NCI-H345 treated with DMSO at 0.1 percent for 48 hours (cell line): Measurements from ENCODE around the gene EXOSC2.
"Not testable (repeated sequence)": the region's sequence is repeated elsewhere in the genome, so short reads cannot be mapped to it uniquely, and the experiment has no call there.

Experiments used
- DNase-seq: peaks from one replicate; lab custom pipeline; 2025; ENCODE audit not compliant: unreplicated experiment; lab: John Stamatoyannopoulos, UW

The EXOSC2 gene

DNA sequence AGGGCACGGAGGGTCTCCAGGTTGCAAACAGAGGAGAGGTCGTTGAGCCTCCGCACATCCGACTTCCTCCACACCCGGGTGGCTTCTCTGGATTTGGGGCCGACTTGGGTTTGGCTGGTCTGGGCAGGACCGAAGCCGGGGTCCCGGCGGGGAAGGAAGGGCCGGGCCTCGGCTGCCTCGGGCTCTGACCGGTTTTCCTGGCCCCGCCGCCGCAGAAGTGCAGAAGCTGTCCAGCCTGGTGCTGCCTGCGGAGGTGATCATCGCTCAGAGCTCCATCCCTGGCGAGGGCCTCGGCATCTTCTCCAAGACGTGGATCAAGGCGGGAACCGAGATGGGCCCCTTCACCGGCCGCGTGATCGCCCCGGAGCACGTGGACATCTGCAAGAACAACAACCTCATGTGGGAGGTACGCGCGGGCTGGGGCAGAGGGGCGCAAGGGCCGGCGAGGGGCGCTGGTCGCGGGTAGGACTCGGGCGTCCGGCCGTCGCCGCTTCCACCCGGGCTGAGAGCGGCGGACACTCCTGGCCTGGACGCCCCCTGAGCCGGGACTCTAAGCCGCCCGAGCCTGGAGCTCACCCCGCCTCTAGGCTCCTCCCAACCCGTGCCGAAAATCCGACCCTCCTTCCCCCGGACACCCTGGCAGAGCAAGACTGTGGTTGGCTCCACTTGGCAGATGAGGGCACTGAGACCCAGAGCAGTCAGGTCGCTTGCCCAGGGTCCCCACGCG lies 27.0 kb upstream of the EXOSC2 start:
- DNase-seq = no peak

DNA sequence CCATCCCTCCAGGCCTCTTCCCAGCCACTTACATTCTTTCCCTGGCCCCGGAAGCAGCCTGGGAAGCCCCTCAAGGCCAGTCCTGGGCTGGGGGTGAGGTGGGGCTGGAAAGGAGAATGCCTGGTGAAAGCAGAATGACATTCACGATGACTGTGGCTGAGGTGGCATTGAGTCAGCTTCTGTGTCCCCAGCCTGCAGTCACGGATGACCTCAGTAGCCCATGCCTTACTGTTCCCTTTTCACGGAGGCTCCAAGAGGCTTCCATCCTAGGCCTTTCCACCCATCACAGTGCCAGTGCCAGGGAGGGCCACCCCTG lies 26.5 kb upstream of the EXOSC2 start:
- DNase-seq = no peak

DNA sequence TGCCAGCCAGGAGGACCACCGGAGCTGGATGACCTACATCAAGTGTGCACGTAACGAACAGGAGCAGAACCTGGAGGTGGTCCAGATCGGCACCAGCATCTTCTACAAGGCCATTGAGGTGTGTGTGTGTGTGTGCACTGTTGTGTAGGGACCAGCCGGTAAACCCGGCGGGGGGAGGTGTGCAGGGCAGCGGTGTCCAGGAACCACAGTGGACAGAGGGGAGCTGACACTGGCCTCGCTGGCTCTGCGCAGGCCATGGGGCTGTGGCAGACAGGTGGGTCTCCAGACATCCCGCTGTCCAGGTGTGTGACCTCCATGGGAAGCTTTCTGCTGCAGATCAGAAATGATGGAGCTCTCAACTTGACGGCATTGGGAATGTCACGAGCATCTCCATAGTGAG lies 25.4 kb upstream of the EXOSC2 start:
- no peak for DNase-seq

DNA sequence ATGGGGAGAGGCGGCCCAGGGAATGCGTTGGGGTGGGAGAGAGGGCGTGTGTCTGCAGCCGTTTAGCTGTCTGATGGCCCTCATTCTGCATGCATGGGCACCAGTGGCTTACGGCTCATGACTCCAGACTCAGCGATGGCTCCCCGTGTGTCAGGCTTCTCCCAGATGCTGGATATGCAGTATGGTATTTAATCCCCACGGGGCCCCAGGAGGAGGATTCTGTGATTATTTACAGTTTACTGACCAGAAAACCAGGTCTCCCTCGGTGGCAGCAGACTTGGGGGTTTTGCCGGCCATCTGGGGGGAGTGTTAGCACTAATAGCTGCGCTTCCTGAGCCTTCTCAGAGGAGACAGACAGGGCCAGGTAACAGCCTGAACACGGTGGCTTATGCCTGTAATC lies 24.9 kb upstream of the EXOSC2 start:
- DNase-seq = no peak

DNA sequence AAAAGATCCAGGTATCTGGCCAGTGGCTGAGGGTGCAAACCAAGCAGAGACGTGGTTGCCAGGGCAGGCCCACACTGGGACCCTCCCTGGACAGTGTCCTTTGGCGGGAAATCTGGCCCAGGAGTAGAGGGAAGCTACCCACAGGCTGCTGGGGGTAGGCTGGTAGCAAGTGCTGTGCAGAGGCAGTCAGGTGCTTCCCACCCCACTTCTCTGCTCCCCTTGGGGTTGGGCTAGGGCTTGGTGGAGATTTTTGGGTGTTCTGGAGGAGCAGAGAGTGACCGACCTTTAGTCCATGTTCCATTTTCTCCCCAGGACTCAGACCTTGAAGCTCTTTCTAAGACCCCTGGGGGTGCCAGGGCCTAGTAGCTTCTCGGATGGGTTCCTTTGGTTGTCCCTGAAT lies 23.6 kb upstream of the EXOSC2 start:
- DNase-seq = no peak

DNA sequence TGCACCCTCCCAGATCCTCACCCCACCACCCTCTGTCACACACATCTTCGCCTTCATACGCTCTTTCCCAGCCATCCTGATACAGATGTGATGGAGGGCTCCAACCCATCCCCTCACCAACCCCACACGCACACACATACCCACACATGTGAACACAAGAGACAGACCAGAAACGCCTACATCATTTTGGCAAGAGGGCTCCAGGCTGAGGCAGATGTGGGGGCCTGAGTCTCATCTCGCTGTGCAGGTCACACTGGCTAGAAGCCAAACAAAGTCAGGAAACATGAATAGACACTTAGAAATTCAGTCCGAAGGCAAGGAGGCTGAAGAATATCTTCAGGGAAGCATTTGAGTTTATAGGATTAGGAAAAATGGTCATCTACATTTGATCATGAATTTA lies 22.9 kb upstream of the EXOSC2 start:
- DNase-seq = no peak

DNA sequence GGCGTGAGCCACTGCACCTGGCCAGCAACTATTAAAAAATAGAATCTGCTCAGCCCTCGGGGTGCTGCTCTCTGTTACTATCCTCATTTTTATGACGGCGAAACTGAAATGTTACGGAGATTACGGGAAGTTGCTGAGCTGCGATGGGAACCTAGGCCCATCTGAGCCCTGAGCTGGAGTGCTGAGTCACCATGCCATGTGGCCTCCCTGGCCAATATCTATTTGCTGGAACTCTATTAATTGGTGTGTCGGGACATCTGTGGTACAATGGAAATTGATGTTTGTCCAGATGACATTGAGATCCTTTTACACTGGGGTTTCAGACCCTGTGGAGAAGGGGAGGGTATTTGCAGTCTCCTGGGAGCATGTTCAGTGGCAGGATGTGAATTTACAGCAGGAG lies 21.1 kb upstream of the EXOSC2 start:
- DNase-seq = no peak

DNA sequence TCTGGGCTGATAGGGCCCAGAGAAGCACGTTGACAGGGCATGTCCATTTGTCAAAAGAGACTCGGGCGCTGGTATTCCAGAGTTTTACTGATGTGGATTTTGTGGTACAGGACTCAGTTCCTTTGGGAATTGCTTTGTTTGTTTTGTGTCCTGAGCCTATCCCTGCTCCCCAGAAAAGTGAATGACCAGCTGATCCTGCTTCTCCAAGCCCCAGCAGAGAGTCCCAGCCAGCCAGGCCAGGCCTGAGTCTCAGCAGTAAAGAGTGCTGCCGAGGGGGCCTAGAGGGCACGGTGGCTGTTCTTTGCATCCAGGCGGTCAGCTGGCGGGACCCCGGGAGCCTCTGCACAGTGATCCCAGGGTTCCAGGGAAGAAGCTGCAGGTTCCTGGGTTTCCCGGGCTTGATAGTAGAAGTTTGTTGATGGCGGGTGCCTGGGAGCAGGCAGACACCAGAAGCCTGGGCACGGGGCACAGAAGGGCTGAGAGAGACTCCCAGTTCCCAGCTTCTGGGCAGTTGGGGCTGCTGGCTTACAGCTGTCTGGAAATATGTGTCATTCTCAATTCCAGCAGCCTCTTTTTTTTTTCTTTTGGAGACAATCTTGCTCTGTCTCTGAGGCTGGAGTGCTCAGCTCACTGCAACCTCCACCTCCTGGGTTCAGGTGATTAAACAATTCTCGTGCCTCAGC lies 20.5 kb upstream of the EXOSC2 start:
- DNase-seq = no peak

DNA sequence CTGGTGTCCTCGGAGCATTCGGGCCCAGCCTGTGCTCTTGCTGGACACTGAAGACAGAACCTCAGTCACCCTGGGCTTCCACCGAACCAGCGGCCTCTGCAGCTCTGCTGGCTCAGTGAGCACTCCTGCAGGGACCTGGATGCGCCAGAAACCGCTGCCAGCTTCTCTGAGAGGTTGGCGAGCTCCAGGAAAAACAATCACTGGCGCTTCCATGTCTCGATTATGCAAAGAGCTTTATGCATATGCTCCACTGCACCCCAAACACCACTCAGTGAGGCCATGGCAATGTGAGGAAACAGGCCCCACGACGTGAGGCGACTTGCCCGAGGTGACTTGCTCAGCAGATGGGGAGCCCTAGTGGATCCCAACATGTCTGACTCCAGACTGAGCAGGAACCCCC lies 18.2 kb upstream of the EXOSC2 start:
- no peak for DNase-seq

DNA sequence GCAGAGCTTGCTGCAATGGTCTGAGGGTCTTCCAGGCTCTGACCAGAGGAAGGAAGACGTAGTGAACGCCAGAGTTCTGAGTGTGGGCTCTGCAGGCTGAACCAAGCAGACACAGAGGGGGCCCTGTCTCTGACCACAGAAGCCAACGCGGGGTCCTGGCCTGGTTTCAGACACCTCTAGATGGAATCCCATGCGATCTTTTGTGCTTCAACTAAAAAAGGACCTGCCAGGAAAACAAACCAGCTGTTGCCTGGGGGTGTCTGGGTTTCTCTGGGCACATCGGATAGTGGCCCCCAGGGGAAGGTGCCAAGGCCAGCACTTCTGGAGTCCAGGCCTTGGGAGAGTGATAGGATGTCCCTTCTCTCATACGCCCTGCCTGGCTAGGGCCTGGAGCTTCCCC lies 16.3 kb upstream of the EXOSC2 start:
- DNase-seq = no peak

DNA sequence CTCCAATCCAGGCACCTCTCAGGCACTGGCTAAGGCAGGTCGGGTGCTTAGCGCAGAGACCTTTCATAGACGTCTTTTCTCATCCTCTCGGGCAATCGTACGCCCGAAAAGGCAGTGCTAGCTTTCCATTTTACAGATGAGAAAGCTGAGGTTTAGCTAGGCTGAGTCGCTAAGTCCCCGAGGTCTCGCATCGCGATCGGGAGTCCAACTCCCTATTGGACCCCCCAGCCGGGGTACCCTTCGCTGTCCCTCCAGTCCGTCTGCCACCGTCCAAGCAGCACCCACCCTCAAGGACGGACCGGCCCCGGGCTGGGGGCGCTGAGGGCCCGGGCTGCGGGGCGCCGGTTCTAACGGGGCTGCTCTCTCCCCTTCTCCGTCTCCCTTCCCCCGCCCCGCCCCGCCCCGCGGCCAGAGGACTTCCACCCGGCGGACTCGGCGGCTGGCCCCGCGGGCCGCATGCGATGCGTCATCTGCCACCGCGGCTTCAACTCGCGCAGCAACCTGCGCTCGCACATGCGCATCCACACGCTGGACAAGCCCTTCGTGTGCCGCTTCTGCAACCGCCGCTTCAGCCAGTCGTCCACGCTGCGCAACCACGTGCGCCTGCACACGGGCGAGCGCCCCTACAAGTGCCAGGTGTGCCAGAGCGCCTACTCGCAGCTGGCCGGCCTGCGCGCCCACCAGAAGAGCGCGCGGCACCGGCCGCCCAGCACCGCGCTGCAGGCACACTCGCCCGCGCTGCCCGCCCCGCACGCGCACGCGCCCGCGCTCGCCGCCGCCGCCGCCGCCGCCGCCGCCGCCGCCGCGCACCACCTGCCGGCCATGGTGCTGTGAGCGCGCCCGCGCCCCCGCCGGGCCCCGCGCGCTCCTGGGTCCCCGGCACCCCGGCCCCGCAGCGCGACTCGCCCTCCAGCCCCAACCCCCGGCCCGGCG lies 12.5 kb upstream of the EXOSC2 start:
- DNase-seq = peak; percentile 34

DNA sequence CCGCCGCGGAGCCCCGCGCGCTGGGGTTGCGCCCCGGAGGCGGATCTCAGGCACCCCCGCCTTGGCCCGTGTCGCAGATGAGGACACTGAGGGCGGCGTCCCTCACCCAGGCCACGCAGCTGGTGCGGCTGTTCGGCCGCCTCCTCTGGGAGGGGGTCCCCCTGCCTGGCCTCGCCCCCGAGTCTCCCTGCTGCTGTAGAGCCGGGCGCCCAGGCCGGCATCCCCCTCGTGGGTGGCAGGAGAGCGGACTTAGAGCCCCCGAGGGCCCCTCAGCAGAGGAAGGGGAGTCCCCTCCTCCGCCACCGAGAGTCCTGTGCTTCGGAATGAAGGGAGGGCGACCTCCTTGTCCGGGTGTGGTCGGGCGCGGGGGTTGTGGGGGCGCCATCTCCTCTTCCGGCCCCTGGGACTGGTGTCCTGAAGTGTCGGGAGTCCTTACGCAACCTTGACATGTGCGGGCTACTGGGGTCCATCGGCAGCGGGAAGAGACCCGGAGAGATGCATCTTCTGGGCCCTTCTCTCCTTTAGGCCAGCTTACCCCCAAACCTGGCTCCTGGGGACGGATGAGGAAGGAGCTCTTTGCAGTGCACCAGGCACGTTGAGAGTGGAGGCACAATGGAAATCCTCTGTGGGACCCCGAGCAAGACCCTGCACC lies 11.7 kb upstream of the EXOSC2 start:
- DNase-seq = no peak

DNA sequence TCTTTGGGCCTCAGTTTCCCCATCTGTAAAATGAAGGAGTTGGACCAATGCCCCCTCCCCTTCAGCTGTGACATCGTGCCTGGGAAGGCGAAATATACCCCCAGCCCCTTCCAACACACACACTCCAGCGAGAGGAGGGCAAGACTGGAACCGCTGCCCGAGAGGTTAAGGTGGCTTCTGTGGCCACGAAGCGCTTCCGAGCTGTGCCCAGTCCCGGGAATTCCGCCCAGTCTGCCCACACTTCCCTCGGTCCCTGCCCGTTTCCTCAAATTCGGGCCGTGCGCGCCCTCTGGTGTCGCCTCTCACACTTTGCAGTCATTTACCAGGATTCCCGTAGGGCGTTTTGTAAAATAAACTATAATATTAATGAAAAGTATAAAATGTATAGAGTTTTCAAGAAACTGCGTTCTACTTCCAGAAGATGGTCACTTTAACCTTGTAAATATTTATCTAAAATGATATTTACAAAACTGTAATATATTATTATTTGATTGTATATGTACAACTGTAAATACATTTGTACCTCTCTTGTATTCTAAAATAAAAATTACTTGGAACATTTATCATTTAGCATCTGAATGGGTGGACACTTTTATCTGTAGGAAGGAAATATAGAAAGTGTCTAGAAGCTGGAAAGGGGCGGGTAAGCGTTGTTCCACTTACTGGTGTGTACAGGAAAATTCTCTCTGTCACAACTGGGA lies 11.0 kb upstream of the EXOSC2 start:
- DNase-seq = peak; percentile 67

DNA sequence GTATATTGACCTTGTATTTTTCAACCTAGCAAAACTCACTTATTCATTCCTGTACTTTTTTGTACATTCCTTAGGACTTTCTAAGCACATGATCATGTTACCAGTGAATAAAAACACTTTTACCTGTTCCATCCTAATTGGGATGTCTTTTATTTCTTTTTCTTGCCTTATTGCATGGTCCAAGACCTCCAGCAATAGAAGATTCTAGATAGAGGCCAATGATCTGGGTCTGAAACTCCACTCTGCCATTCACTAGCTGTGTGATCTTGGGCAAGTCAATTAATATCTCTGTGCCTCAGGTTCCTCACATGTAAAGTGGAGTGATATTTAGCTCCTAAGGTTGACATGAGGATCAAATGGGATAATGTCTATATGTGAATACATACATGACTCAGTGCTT lies 8.5 kb upstream of the EXOSC2 start:
- no peak for DNase-seq

DNA sequence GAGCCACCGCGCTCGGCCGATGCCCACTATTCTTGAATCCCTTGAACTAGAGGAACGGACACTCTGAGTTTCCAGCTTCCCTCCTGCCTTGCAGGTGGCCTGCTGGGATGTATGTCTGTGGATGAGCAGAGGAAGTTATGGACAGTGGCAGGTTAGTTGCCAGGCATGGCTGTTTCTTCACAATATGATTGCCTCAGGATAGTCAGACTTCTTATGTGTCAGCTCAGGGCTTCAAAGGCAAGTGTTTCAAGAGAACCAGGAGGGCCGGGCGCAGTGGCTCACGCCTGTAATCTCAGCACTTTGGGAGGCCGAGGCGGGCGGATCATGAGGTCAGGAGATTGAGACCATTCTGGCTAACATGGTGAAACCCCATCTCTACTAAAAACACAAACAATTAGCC lies 7.6 kb upstream of the EXOSC2 start:
- DNase-seq = not testable (repeated sequence)

DNA sequence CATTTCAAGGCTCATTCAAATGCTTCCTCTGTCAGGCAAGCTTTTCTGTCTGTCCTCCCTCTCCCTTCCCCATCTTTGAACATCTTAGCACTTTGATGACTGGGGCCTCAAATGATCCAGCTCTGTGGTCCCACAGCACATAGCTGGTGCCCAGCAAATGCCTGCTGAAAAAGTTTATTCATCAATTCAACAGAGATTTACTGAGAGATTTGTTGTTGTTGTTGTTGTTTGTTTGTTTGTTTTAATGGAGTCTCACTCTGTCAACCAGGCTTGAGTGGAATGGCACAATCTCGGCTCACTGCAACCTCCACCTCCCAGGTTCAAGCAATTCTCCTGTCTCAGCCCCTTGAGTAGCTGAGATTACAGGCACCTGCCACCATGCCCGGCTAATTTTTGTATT lies 6.0 kb upstream of the EXOSC2 start:
- no peak for DNase-seq

DNA sequence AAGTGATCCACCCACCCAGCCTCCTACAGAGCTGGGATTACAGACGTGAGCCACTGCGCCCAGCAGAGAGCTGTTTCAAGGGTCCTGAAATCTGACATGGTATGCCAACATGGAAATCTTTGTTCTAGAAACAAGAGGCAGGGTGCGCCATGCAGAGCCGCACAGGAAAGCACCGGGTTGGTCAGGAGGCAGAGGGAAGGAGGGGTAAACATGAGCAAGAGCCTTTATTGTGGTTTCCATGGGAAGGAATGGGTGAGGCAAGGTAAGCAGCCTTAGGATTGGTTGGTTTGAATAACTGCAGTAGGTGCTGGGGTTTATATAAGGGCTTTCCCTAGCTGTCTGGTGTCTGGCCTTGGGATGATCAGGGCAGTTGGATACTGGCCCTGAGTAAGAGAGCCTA lies 5.5 kb upstream of the EXOSC2 start:
- no peak for DNase-seq

DNA sequence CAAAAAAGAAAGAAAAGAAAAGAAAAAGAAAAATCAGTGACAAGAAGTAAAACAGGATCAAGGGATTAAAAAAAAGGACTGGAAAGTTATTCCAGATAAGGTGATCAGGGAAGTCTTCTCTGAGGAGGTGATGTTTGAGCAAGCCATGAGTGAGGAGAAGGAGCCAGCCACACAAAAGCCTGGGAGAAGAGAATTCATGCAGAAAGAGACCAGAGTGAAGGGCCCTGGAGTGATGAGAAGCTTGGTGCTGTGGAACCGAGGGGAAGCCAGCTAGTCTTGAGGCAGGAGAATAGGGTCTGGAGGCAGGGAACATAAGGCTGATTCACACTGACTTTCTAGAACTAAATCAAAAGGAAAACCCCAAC lies 4.0 kb upstream of the EXOSC2 start:
- no peak for DNase-seq

DNA sequence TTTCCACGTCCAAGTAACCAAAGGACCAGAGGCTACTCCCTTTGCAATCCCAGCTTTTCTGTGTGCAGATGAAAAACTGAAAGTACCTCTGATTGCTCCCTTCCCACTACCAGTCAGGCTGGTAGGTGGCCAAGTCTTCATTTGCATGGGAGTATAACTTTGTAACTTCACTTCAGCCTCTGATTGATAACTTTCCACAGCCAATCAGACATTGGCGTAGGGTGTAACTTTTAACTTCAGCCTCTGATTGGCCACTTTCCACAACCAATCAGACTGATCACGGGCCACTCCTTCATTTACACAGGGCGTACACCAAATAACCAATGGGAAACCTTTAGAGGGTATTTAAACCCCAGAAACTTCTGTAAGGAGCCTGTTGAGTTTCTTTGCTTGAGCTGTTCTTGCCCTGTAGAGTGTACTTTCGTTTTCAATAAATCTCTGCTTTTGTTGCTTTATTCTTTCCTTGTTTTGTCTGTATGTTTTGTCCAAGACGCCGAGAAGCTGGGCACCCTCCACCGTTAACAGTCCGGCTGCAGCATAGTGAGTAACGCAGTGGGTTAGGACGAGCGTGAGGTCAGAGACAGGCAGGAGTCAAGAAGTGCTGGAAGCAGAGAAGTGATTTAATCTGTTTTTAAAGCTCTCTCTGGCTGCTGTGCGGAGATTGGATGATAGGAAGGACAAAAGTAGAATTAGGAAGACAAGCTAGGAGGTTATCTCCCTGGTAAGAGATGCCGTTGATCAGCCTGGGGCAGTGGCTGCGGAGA lies 3.5 kb upstream of the EXOSC2 start:
- DNase-seq = no peak

DNA sequence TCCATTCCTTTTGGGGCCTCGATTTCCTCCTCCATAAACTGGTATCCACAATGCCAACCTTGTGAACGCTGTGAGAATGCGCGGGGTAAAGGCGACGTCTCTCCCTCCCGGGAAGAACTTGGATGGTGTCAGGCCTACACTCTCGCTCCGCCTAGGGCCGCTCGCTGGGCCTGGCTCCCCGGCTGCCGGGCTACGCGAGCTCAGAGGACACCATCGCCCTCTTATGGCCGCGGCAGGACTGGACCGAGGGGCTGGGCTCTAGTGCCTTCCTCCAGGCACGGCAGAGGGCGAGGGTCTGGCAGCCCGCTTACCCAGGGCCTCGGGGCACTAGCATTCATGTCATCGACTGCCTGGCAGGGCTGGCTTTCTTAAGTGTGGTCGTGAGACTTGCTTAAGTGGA lies 1.3 kb upstream of the EXOSC2 start:
- DNase-seq = no peak
